Subcutaneous abdominal adipose tissue (tissue), 5 donors: ENCODE results near the gene OR2Y1.
"Not testable (repeated sequence)": the region's sequence is repeated elsewhere in the genome, so short reads cannot be mapped to it uniquely, and the experiment has no call there.

Source experiments
- H3K27ac ChIP-seq: one replicate; pipeline ENCODE4 v1.7.0; 2013; ENCODE audit warnings: low read depth, mild to moderate bottlenecking, inconsistent platforms, low read length, moderate library complexity
- H3K27me3 ChIP-seq, 5 donors: one replicate each; pipeline ENCODE4 v1.7.0; 2013; ENCODE audit warnings: low read length in 5 of 5, inconsistent platforms in 1 of 5; ENCODE audit not compliant: control insufficient read depth in 5 of 5, insufficient read depth in 4 of 5
- H3K36me3 ChIP-seq, 5 donors: one replicate each; pipeline ENCODE4 v1.7.0; 2013; ENCODE audit warnings: low read length in 5 of 5; ENCODE audit not compliant: control insufficient read depth in 5 of 5, insufficient read depth in 5 of 5
- H3K4me1 ChIP-seq, 5 donors: one replicate each; pipeline ENCODE4 v1.7.0; 2013; ENCODE audit warnings: low read length in 5 of 5, mild to moderate bottlenecking in 3 of 5, moderate library complexity in 1 of 5; ENCODE audit not compliant: control insufficient read depth in 5 of 5, insufficient read depth in 5 of 5
- H3K4me3 ChIP-seq, 5 donors: one replicate each; pipeline ENCODE4 v1.7.0; 2013; ENCODE audit warnings: low read length in 5 of 5, low read depth in 1 of 5
- H3K9ac ChIP-seq, 5 donors: one replicate each; pipeline ENCODE4 v1.7.0; 2013; ENCODE audit warnings: low read length in 5 of 5, mild to moderate bottlenecking in 4 of 5, moderate library complexity in 3 of 5
- H3K9me3 ChIP-seq, 5 donors: one replicate each; pipeline ENCODE4 v1.7.0; 2013; ENCODE audit warnings: low read length in 5 of 5; ENCODE audit not compliant: control insufficient read depth in 5 of 5
- donor health status: healthy.
- donor health status: healthy.
- donor health status: healthy.
- donor health status: healthy.
- donor health status: healthy.

OR2Y1 gene

DNA sequence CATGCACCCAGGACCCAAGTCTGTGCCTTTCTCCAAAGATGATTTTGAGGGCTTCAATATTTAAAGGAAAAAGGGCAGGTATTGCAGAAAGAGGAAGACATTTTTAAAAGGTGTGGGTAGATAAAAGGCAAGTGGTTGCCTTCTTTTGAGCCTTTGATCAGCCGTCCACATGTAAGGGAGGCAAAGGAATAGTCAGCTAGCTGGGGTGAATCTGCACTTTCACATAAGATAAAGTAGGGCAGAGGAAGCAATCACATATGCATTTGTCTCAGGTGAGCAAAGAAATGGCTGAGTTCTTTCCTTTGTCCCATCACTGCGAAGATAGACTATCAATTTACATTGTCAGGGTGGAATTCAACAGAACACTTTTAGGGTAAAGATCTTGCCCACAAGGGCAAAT, 42.9 kb upstream of the OR2Y1 start:
- Histone ChIP-seq H3K9me3 (no peaks in the 10 kb centered on the region), H3K4me1 (peaks cover 9 to 34% (median 31%) of the 10 kb centered on the region in 5 donors), H3K36me3 (peaks cover 0 to 5% (median 0%) of the 10 kb centered on the region in 5 donors), H3K4me3 (no peak overlapping the region), H3K27ac (no peak overlapping the region), H3K27me3 (no peaks in the 10 kb centered on the region), H3K9ac (no peak overlapping the region)

- H3K36me3 ChIP-seq, H3K4me3 ChIP-seq, H3K9ac ChIP-seq, H3K9me3 ChIP-seq, H3K27me3 ChIP-seq, H3K27ac ChIP-seq: not testable (repeated sequence)
- peaks cover 9 to 26% (median 23%) of the 10 kb centered on the region in 5 donors for H3K4me1 ChIP-seq
Measured at GRCh38 chr5:180781900-180782326, 42.1 kb upstream of the OR2Y1 start.

GRCh38 chr5:180779985-180780610, 40.2 kb upstream of the OR2Y1 start:
- Histone ChIP-seq H3K27me3 (peaks cover 0 to 4% (median 0%) of the 10 kb centered on the region in 5 donors), H3K27ac (no peak overlapping the region), H3K9me3 (no peaks in the 10 kb centered on the region)

GRCh38 chr5:180777475-180777874, 37.6 kb upstream of the OR2Y1 start:
- no peak overlapping the region for H3K27ac ChIP-seq
- no peaks in the 10 kb centered on the region for H3K9me3 ChIP-seq
- H3K36me3 ChIP-seq: no peaks in the 10 kb centered on the region

More at GRCh38 chr5:180779985-180780610, 40.2 kb upstream of the OR2Y1 start:
- Histone ChIP-seq H3K36me3 (no peaks in the 10 kb centered on the region), H3K4me1 (peaks cover 0 to 8% (median 5%) of the 10 kb centered on the region in 5 donors), H3K9ac (no peak overlapping the region), H3K4me3 (no peak overlapping the region)

GRCh38 chr5:180776376-180776775, 36.5 kb upstream of the OR2Y1 start:
- Histone ChIP-seq H3K9me3 (peaks cover 0 to 4% (median 0%) of the 10 kb centered on the region in 5 donors), H3K36me3 (no peaks in the 10 kb centered on the region), H3K27ac (no peak overlapping the region), H3K4me1 (no peaks in the 10 kb centered on the region), H3K9ac (no peak overlapping the region), H3K4me3 (no peak overlapping the region), H3K27me3 (peaks cover 0 to 7% (median 0%) of the 10 kb centered on the region in 5 donors)

More at GRCh38 chr5:180777475-180777874, 37.6 kb upstream of the OR2Y1 start:
- Histone ChIP-seq H3K4me1 (no peaks in the 10 kb centered on the region), H3K4me3 (no peak overlapping the region), H3K9ac (no peak overlapping the region), H3K27me3 (peaks cover 0 to 7% (median 0%) of the 10 kb centered on the region in 5 donors)

GRCh38 chr5:180775624-180776023, 35.8 kb upstream of the OR2Y1 start:
- no peak overlapping the region for H3K27ac ChIP-seq
- H3K9me3 ChIP-seq: peaks cover 0 to 4% (median 0%) of the 10 kb centered on the region in 5 donors
- H3K36me3 ChIP-seq: no peaks in the 10 kb centered on the region
- peaks cover 0 to 7% (median 0%) of the 10 kb centered on the region in 5 donors for H3K27me3 ChIP-seq
- H3K4me1 ChIP-seq: no peaks in the 10 kb centered on the region
- H3K9ac ChIP-seq: no peak overlapping the region
- H3K4me3 ChIP-seq: no peak overlapping the region

DNA sequence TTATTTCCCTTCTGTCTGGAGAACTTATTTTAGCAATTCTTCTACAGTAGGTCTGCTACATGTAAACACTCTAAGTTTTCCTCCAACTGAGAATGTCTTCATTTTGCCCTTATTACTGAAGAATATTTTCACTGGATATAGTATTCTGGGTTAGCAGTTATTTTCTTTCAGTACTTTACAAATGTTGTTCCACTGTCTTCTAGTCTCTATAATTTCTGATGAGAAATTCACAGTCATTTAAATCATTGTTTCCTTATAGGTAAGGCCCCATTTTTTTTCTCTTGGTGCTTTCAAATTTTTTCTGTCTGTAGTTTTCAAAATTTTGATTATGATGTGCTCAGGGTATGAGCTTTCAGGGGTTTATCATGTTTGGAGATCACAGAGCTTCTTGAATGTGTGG, 32.0 kb upstream of the OR2Y1 start:
- Histone ChIP-seq H3K27me3 (peaks cover 0 to 7% (median 0%) of the 10 kb centered on the region in 5 donors), H3K4me1 (no peaks in the 10 kb centered on the region), H3K27ac (no peak overlapping the region), H3K36me3 (no peaks in the 10 kb centered on the region), H3K9ac (no peak overlapping the region), H3K9me3 (peaks cover 0 to 10% (median 0%) of the 10 kb centered on the region in 5 donors), H3K4me3 (no peak overlapping the region)

GRCh38 chr5:180769821-180770220, 30.0 kb upstream of the OR2Y1 start:
- H3K4me1 ChIP-seq: no peaks in the 10 kb centered on the region
- no peak overlapping the region for H3K9ac ChIP-seq
- no peaks in the 10 kb centered on the region for H3K36me3 ChIP-seq
- no peak overlapping the region for H3K4me3 ChIP-seq
- H3K27ac ChIP-seq: no peak overlapping the region
- H3K27me3 ChIP-seq: peaks cover 0 to 3% (median 0%) of the 10 kb centered on the region in 5 donors
- peaks cover 0 to 10% (median 0%) of the 10 kb centered on the region in 5 donors for H3K9me3 ChIP-seq

DNA sequence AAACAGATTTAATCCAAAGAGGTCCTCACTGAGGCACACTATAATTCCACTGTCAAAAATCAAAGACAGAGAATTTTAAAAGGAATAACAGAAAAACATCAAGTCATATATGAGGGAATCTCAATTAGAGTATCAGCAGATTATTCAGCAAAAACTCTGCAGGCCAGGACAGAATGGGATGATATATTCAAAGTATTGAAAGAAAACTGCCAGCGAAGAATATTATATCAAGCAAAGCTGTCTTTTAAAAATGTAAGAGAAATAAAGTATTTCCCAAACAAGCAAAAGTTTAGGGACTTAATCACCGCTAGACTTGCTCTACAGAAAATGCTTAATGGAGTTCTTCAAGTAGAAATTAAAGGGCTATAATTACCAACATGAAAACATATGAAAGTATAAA, 15.7 kb upstream of the OR2Y1 start:
- Histone ChIP-seq H3K4me1 (no peaks in the 10 kb centered on the region), H3K9ac (no peak overlapping the region), H3K9me3 (peaks cover 0 to 28% (median 26%) of the 10 kb centered on the region in 5 donors), H3K36me3 (no peaks in the 10 kb centered on the region), H3K4me3 (no peak overlapping the region), H3K27ac (no peak overlapping the region), H3K27me3 (peaks cover 0 to 3% (median 0%) of the 10 kb centered on the region in 5 donors)

DNA sequence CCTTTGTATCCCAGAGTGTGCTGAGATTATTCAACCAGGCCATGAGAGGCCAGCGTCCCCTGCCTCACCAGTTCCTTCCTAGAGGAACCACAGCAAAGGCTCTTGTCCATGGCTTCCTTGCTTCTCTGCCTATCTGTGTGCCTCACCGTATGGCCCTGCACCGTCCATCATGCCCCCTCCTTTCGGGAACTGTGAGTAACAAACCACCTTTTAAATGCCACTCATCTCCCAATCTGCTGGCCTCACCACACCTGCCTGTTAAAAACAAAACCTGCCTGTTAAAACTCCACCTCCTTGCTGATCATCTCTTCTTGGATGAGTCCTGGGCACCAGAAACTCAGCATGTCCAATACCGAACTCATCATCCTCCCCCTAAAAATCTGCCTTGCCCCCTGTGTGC, 4.4 kb upstream of the OR2Y1 start:
- Histone ChIP-seq H3K27me3 (peaks cover 2 to 31% (median 16%) of the 10 kb centered on the region in 5 donors), H3K4me3 (no peak overlapping the region), H3K9me3 (no peaks in the 10 kb centered on the region), H3K4me1 (no peaks in the 10 kb centered on the region), H3K27ac (no peak overlapping the region), H3K36me3 (no peaks in the 10 kb centered on the region), H3K9ac (no peak overlapping the region)
